GM21529 (cell line): ENCODE data around the gene GPR25.

ENCODE experiments used
- ATAC-seq: cut with Tn5 transposase; IDR thresholded peaks from one replicate; pipeline ENCODE4 v1.9.1; 2021; ENCODE audit not compliant: unreplicated experiment

The GPR25 gene, protein sequence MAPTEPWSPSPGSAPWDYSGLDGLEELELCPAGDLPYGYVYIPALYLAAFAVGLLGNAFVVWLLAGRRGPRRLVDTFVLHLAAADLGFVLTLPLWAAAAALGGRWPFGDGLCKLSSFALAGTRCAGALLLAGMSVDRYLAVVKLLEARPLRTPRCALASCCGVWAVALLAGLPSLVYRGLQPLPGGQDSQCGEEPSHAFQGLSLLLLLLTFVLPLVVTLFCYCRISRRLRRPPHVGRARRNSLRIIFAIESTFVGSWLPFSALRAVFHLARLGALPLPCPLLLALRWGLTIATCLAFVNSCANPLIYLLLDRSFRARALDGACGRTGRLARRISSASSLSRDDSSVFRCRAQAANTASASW

DNA sequence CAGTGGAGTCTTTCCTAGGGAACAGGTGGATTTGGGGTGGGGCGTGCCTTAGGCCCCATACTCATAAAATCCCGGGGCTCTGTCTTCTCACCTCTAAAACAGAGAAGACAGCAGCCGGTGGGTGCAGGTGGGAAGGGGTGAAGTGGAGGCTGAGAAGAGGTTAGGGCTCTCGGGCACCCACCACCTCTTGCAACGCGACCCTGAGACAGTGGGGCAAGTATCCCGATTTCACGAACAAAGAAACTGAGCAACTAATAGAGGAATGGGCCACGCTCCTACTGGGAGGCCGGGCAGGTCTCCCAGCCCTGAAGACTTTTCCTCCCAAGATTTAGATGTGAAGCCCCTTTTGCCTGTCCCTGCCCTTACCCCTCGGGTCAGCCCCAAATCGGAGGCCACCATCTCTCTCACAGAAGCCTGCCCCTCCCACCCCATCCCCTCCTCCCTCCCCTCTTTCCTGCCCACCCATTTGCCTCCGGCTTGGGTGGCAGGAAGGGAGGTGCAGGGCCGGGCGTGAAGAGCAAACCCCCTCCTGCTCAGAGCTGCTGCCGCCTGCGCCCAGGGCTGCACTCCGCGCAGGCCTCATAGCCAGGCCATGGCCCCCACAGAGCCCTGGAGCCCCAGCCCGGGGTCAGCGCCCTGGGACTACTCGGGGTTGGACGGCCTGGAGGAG lies at the start of gene GPR25:
Gene GPR25 (plus strand): TSS at position 536 of the 670 bp plus-strand sequence. CDS start 57 bp downstream, at position 593.
- ATAC-seq, result no peak

DNA sequence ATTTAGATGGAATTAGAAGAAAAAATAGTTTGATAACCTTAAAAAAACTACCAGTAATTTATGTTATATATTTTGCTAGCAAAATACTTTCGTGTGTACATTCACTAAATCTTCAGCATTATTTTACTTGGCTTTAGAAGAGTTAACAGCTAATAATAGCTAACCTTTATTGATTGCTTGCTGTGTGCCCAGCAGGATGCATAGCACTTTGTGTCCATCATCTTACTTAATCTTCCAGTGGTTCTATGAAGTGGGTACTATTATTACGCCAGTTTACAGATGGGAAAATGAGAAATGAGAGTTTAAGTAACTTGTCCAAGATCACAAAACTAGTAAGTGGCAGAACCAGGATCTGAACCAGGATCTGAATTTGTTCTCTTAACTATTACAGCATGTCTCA lies 41.7 kb upstream of the GPR25 start:
- no peak for ATAC-seq

DNA sequence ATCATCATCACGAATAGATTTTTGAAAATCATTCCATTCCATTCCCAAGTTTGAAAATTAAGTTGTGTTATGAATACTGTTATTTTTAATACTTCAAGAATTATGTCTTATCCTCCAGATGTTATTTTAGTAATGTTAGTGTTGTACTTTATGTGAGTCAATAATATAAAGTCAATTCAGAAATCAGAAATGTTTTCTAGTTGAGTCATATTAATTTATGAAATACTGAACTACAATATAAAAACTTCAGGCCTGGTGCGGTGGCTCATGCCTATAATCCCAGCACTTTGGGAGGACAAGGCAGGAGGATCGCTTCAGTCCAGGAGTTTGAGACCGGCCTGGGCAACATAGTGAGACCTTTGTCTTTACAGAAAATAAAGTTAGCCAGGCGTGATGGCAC lies 38.4 kb upstream of the GPR25 start:
- no peak for ATAC-seq

DNA sequence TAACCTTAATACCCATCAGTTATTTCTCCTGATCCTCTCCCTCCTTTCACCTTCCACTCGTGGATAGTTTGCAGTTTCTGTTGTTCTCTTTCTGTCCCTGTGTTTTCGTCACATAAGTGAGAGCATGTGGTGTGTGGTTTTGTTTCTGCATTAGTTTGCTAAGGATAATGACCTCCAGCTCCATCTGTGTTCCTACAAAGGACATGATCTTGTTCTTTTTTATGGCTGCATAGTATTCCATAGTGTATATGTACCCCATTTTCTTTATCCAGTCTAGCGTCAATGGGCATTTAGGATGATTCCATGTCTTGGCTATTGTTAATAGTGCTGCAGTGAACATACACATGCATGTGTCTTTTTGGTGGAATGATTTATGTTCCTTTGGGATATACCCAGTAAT lies 36.6 kb upstream of the GPR25 start:
- no peak for ATAC-seq

DNA sequence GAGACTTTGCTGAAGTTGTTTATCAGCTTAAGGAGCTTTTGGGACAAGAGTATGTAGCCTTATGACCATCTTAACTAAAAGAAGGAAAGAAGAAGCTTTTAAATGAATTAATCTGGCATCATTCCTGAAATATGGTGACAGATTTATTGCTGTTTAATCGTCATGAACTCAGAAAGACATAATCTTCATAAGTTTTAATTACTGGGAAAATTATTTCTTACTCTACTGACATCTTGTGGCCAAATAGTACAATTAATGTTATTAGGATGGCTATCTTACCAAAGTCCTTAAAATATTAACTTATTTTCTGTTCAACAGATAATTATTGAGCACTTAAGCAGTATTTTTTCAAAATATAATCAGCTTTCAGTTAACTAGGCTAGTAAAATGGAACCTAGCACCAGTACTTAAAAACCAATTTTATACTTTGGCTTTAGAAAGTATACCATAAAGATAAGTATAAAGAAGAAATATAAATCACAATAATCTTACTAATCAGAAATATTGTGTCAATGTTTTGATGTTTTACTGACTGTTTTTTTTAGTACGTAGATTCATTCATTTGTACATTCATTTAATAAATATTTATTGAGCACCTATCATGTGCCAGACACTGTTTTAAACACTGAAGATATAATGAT lies 34.7 kb upstream of the GPR25 start:
- ATAC-seq, result no peak

DNA sequence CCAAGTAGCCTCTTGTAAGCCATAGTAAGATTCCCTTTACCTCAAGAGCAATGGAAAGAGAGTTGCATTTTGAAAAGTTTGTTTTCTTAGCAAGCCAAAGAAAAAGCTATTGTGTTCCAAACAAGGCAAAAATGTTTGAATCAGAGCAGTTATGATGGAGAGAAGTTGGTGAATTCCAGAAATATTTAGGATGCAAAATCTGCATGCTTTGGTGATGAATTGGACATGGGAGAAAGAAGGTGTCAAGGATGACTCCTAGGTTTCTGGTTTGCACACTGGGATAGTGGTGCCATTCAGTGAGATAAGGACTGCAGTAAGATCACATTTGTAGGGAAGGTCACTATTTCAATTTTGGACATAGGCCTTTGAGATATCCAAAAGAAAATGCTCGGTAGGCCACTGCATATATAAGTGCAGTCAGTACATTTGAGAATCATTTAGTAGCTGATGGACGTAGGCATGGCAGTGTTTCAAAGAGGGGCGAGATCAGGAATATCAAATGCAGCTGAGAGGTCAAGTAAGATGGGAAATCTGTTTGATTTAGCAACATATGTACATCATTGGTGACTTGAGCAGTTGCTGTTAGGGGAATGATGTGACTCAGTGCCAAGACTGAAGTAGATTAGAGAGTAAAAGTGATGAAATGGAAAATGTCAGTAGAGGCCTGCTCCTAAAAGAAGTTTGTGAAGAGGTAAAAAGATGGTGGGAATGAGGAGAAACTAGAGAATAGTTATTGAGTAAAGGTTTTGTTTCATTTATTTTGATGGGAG lies 33.9 kb upstream of the GPR25 start:
- ATAC-seq, result no peak

DNA sequence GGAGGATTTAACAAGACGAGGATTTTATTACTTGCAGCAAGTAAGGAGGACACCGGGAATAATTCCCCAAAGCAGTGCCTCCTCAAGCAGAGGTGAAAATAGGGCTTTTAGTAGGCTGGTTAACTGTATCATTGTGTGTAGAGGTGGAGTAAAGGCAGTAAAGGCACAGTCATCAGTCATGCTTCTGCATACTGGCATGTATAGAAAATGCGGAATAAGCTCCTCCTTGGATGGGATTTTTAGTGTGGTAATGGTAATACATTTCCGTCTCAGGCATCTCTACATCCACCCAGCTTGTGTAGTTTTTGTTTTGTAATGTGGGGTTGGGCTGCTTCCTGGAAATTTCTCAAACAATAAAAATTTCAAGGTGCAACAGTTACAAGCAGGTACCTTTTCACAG lies 27.4 kb upstream of the GPR25 start:
- ATAC-seq, result no peak

DNA sequence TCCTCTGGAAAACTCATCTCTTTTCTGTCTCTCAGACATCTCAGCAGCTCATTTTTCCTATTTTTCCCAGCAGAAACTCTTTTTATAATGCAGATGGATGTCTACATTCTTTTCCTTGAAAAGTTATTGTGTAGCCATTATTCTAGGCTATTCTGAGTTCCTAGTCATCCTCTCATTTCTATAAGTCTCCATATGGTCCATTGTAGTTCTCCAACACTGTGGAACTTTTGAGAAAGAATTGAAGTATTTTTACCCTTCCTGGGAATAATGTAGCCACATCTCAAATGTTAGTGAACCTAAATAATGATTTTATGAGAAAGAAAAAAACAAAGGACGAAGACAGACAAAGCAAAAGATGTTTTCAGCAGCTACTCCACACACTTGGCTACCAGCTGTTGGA lies 26.4 kb upstream of the GPR25 start:
- ATAC-seq, result no peak

DNA sequence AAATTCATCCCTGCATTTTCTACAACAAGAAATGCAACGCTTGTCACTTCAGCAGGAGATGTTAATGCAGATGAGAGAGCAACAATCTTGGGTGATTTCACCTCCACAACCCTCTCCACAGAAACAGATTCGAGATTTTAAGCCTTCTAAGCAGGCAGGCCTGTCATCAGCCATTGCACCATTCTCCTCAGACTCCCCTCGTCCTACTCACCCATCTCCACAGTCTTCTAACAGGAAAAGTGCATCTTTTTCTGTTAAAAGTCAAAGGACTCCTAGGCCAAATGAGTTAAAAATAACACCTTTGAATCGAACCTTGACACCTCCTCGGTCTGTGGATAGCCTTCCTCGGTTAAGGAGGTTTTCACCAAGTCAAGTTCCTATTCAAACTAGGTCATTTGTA lies 23.4 kb upstream of the GPR25 start:
- ATAC-seq, result no peak

DNA sequence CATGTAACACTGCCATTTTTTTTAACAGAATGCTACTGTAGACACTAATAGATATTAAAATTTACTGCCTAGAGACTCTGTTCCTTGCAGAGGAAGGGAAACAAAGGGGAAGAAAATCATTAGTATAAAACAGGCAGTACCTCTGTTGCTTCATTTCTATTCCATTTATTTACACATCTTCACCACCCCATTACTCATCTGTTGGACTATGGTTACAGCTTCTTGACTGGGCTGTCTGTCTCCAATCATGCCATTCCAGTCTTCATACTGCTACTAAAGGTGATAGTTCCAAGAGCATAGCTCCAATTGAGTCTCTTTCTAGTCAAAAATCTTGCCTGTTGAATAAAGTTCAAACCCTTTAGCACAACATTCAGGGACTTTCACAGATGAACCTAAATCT lies 22.2 kb upstream of the GPR25 start:
- ATAC-seq, result no peak

DNA sequence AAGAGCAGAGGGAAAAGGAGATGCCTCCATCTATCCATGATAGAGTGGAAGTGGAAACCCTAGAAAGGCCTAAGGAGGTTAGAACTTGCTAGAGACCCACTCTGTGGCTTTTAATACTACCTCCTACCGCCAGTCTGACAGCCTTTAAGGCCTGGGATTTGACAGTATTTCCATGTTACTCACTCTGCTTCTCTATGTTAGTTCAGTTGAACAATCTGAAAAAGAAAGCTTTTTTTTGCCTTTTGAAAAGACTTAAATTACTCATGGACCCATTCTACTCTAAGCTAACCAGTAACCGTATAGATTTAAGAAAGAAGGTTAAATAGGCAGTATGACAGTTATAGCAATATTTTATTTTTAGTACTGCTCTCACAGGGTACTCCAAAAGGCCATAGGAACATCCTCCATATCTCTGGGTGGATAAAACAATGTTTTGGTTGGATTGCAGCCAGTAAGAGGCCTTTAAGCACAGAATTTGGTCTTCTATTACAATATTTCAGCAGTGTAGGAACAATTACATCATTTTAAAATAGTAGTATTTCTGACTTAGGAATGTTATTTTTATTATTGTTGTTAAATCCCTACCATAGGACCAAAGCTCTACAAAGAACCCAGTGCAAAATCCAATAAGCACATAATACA lies 15.9 kb upstream of the GPR25 start:
- ATAC-seq, result no peak

DNA sequence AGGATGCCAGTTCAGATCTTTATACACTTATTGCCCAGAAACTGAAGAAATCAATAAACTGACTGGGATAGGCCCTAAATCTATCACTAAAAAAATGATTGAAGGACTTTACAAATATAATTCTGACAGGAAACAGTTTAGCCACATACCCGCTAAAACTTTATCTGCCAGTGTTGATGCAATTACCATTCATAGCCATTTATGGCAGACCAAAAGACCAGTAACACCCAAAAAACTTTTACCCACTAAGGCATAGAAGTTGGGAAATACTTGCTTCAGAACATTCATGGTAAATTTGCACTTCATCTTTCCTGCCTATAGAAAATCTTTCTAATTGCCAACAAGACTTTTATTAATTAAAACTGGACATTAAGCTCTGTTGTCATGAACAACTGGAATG lies 15.0 kb upstream of the GPR25 start:
- ATAC-seq, result no peak

DNA sequence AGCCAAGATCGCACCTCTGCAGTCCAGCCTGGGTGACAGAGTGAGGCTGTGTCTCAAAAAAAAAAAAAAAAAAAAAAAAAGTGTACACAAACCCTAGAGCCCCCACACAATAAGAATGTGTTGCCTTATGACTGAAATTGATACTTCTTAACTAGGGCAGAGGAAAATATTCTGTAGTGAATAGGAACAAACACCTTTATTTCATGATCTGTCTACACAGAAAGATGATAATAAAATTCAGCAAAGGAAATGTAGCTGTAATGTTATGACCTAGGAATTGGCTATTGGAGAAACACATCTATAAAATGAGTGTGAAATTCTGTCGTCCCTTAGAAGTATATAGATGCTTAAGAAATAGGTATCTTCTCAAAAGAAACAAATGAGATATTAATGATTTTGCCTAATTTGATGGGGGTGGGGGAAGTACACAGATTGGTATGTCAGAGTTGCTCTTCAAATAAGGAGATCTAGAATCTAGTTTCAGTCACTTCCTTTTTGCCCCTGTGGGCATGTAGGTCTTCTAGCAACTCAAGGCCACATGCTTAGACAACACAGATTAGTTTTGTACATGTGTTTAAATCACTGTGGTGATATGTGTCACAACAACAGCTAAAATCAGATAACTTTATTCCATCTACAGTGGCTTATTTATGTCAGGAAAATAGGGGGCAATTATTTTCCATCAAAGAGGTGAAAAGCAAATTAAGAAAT lies 10.7 kb upstream of the GPR25 start:
- no peak for ATAC-seq

DNA sequence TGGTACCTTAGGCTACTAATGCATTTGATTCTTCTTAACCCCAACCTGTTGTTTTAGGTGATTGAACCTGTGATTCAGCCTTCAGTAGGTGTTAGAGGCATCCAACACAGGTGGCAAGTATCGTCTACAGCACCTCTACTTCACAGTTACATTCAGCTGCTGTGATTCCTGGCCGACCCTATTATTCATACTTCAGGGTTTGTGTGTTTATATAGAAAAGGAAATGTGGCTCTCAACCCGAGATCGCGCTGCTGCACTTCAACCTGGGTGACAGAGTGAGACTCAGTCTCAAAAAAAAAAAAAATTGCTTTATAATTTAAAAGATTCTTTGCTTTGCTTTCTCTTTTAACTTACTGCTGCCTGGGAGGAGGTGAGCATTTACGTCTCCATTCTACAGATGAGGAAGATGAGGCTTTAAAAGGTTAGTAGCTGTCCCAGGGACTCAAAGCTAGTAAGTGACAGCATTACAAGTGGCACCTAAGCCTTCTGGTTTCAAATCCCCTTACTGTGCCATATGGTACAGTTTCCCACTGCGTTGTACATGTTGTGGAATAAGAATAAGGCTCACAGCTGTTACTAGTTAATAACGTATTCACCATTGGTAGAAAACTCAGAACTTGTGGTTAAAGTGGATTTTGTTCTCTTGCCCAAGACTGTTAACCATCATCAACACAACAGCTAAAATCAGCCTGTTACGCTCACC lies 9.9 kb upstream of the GPR25 start:
- no peak for ATAC-seq

DNA sequence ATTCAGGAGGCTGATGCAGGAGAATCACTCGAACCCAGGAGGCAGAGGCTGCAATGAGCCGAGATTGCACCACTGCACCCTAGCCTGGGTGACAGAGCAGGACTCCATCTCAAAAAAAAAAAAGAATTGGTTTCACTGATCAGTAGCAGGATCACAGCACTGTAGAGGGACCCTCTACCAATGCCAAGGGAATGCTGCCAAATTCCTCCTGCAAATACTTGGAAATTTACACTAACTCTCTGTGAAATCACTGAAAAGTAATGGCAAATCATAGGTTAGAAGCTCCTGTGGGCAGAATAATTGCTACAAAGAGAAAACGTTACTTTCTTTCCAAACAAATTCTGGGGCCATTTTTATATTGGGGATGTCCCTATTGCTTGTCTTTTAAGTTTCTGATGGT lies 6.7 kb upstream of the GPR25 start:
- no peak for ATAC-seq

DNA sequence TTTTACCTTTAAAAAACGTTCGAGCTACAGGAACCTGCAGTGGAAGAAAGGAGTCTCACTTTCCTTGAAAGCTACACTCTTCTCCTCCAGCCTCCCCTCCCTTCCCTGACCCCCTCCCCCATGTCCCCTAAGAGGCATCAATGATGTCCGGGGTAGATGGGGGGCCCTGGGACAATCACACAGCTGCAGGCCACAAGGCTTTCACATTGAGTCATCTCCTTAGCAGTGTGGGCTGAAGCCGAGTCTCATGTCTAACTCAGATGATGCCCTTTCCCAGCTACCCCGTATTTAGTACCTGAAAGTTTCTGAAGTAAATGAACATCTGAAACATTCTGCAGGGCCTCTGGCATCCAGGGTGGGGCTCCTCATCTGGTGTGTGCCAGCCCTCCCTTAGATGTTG lies 6.3 kb upstream of the GPR25 start:
- ATAC-seq, result peak; percentile 79

DNA sequence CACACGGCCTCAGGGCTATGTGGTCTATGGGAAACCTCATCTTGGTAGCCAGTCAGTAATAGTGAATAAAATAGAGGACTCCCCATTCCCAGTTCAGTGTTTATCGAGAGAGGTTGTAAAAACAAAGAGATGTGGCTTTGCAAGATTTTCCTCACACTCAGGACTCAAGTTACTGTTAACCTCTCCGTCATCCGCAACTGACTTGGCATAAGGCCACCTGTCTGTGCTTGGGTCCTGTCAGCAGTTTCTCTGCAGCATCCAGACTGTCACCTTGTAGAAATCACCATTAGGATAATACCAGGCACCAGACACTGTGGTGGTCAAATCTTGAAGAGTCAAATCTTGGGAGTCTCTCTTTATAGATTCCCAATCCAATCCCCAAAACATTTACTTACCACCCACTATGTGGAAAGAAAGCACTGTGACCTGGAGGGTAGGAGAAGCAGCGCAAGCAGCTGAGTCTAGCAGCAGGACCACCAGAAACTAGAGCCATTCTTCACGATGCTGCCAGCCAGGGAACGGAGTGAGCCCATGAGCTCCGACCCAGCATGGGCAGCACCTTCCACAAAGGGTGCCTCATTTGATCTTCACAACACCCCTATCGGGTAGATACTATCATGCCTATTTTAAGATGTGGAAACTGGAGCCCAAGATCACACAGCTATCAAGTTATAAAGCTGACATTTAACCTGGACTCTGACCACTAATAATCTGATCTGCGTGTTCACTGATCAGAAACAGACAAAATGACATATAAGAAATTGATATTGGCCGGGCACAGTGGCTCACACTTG lies 5.6 kb upstream of the GPR25 start:
- no peak for ATAC-seq

DNA sequence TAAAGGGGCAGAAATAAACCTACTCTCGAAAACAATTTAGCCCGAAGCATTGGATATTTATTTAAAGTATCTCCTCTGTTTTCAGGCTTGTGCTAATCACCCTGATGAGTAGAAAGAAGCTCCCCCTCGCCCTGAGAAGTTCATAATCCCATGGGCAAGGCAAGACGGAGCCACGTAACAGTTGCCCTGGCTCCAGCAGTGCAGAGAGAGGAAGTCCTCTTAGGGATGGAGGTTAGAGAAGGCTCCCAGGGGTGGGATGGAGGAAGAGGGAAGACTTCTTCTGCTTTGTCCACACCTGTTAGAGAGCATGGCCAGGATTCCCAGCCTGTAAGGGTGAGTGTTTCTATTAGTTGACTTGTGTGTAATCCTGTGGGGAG lies 3.4 kb upstream of the GPR25 start:
- no peak for ATAC-seq

DNA sequence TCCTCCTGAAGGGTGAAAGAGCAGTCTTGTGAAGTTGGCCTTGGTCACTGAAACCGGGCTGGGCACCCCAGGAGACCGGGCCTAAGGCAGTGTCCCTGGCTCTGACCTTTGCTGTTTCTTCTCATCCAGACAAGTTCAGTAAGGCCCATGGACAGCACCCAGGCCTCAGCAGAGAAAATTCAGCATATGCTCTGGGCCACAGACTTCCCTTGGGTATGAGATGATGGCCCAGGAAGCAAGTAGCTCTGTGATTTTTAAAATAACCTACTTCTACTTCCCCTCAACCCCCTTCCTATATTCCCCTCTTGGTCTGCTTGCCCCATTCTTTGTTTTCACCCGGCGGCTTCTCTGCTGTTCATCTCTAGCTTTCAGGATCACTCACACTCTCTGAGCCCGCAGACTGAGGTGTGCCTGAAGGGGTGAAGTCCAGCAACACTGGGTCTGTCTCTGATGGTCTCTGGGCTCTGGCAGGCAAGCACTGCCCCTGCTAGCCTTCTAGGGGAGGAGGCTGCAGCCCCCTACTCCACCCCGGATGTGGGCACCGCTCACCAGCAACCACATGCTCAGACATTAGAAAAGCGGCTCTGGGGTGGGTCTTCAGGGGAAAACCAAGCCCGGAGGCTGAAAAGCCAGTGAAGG lies 2.9 kb upstream of the GPR25 start:
- peak; percentile 55 for ATAC-seq
